ENCODE results near the gene IDE.
"Not testable (repeated sequence)": the region's sequence is repeated elsewhere in the genome, so short reads cannot be mapped to it uniquely, and the experiment has no call there.

IDE gene

GRCh38 chr10:92413011-92413410, 160.9 kb downstream of the IDE start:
- no peak for DNase-seq

DNA sequence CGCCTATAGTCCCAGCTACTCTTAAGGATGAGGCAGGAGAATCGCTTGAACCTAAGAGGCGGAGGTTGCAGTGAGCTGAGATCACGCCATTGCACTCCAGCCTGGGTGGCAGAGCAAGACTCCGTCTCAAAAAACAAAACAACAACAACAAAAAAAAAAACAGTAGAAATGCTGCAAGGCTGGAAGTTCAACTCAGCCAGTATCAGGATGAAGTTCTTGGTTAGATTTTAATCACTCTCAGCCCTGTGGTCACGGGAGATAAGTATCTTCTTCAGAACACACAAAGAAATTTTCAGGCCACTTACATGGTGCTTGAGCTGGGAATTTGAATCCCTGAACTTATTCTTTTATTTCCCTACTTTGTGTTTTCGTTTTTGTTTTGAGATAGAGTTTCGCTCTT, 162.5 kb downstream of the IDE start:
- DNase-seq: no peak

DNA sequence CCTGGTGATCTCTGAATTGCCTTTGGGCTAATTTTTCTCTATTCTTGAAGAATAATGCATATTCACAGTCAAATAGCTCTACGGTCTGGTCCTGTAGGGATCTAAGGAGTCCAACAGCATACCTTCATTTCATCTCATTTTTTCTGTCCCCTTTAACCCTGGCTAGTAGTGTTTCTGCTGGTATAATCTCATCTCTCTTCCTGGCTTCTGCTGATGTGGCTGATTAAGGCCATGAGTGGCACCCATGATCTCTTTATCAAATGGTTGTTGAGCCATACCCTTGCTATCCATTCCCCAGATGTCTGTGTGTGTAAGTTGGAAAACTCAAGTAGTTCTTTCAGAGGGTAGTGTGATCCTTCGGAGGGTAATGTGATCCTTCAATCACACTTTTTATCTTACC, 163.4 kb downstream of the IDE start:
- DNase-seq: no peak

DNA sequence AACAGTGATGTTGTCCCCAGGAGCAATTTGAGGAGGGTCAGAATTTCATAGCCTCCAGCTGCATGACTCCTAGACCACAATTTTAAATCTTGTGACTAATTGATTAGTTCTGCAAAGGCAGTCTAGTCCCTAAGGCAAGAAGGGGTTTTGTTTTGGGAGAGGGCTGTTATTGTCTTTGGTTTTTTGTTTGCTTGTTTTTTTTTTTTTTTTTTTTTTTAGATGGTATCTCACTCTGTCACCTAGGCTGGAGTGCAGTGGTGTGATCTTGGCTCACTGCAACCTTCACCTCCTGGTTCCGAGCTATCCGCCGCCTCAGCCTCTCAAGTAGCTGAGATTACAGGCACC, 165.9 kb downstream of the IDE start:
- no peak for DNase-seq

DNA sequence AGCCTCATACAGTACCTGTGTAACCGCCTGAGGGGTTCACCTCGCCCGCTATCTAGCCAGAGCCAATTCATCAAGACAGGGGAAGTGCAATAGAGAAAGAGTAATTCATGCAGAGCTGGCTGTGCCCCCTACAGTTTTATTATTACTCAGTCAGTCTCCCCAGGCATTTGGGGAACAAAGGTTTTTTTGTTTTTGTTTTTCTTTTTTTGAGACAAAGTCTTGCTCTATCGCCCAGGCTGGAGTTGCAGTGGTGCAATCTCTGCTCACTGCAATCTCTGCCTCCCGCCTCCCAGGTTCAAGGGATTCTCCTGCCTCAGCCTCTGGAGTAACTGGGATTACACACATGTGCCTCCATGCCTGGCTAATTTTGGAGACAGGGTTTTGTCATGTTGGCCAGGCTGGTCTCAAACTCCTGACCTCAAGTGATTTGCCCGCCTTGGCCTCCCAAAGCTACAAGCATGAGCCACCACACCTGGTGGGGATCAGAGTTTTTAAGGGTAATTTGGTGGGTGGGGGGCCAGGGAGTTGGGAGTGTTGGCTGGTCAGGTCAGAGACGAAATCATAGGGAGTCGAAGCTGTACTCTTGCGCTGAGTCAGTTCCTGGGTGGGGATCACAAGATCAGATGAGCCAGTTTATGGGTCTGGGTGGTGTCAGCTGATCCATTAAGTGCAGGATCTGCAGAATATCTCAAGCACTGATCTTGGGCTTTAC, 166.4 kb downstream of the IDE start:
- DNase-seq: no peak

GRCh38 chr10:92405419-92405924, 168.4 kb downstream of the IDE start:
- DNase-seq: no peak

DNA sequence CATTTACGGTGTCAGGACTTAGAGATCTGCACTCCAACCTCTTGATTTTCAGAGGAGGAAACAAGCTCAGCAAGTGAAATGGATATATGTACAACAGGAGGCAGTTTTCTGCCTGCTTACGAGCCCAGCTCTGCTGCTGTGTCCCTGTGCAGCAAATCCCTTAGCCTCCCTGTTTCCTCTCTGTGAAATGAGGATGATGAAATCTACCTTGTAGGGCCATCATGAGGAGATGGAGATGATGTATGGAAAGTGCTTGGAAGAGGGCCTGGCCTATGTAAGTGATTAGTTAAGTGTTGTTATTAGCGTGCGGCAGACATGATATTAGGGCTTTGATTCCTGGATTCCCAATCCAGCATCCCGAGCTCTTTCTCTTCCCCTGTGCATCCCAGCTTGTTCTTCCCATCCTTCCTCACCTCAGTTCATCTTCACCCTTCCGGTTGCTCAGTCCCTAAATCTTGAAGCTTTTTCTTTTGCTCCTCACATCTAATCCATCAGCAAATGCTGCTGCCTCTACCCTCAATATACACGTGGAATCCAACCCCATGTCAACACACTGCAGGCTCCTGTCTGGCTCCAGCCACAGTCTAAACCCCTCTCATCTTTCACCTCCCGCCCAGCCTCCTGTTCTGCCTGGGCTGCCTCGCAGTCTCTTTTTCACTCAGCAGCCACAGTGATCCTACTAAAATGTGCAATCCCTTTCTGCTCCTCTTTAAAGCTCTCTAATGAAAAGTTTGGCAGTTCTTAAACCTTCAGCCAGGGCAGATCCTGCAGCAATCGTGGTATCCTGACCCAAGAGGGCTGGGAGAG, 169.1 kb downstream of the IDE start:
- no peak for DNase-seq

- not testable (repeated sequence) for DNase-seq
Observed at GRCh38 chr10:92402234-92402633, 171.7 kb downstream of the IDE start.

Data from central memory CD4-positive, alpha-beta T cell (primary cell).